Astrocyte (in vitro differentiated cells and primary cell): ENCODE measurements around the gene CNOT6L. TPM values are rescaled to one million over a fixed set of nuclear protein-coding genes. Genes with fewer than 3 reads are reported as not detected.

ENCODE experiments used
- DNase-seq: peaks from one replicate; pipeline ENCODE4 v3.0.0-alpha.2; 2010; ENCODE audit warnings: low read depth
- FAIRE-seq: peaks from 2 replicates; lab custom pipeline; 2011; peaks lifted over from hg19 to GRCh38; lab: Jason Lieb, UNC
- H2AFZ ChIP-seq: 2 replicates; pipeline ENCODE4 v1.6.0; 2012; ENCODE audit warnings: low read depth, low read length, inconsistent platforms
- H3K27ac ChIP-seq: 2 replicates; pipeline ENCODE4 v1.5.1; 2011; ENCODE audit warnings: low read depth, low read length, inconsistent platforms
- H3K27me3 ChIP-seq: 2 replicates; pipeline ENCODE4 v1.6.0; 2011; ENCODE audit warnings: low read length, inconsistent platforms; ENCODE audit not compliant: insufficient read depth
- H3K36me3 ChIP-seq: 2 replicates; pipeline ENCODE4 v1.5.1; 2011; ENCODE audit warnings: low read length, inconsistent platforms; ENCODE audit not compliant: insufficient read depth
- H3K4me1 ChIP-seq: 2 replicates; pipeline ENCODE4 v1.5.1; 2011; ENCODE audit warnings: low read length, inconsistent platforms; ENCODE audit not compliant: insufficient read depth
- H3K4me2 ChIP-seq: 2 replicates; pipeline ENCODE4 v1.6.0; 2012; ENCODE audit warnings: low read length, inconsistent platforms
- H3K4me3 ChIP-seq: 2 replicates; pipeline ENCODE4 v1.5.1; 2011; ENCODE audit warnings: low read depth, mild to moderate bottlenecking, low read length, inconsistent platforms; ENCODE audit not compliant: insufficient read depth
- H3K79me2 ChIP-seq: 2 replicates; pipeline ENCODE4 v1.6.0; 2012; ENCODE audit warnings: mild to moderate bottlenecking, low read length, inconsistent platforms; ENCODE audit not compliant: insufficient read depth
- H3K9ac ChIP-seq: 2 replicates; pipeline ENCODE4 v1.6.0; 2012; ENCODE audit warnings: mild to moderate bottlenecking, low read length, inconsistent platforms
- H3K9me3 ChIP-seq: 2 replicates; pipeline ENCODE4 v1.5.1; 2012; ENCODE audit warnings: low read depth, mild to moderate bottlenecking, low read length, inconsistent platforms; ENCODE audit not compliant: insufficient read depth
- H4K20me1 ChIP-seq: 2 replicates; pipeline ENCODE4 v1.6.0; 2012; ENCODE audit warnings: low read length, inconsistent platforms; ENCODE audit not compliant: insufficient read depth
- H3K27ac Mint-ChIP-seq: one replicate; pipeline ENCODE4 v1.8.0; 2021; ENCODE audit warnings: mild to moderate bottlenecking, mixed read lengths; ENCODE audit not compliant: unreplicated experiment
- H3K27me3 Mint-ChIP-seq: one replicate; pipeline ENCODE4 v1.8.0; 2021; ENCODE audit warnings: low read depth, mixed read lengths; ENCODE audit not compliant: unreplicated experiment
- H3K36me3 Mint-ChIP-seq: one replicate; pipeline ENCODE4 v1.8.0; 2021; ENCODE audit warnings: low read depth, mixed read lengths; ENCODE audit not compliant: unreplicated experiment
- H3K4me1 Mint-ChIP-seq: one replicate; pipeline ENCODE4 v1.8.0; 2021; ENCODE audit warnings: low read depth, mixed read lengths; ENCODE audit not compliant: unreplicated experiment
- H3K4me3 Mint-ChIP-seq: one replicate; pipeline ENCODE4 v1.8.0; 2021; ENCODE audit warnings: mild to moderate bottlenecking, moderate library complexity, mixed read lengths; ENCODE audit not compliant: unreplicated experiment
- H3K9me3 Mint-ChIP-seq: one replicate; pipeline ENCODE4 v1.8.0; 2021; ENCODE audit warnings: mild to moderate bottlenecking, mixed read lengths; ENCODE audit not compliant: unreplicated experiment
- CTCF ChIP-seq: IDR thresholded peaks from 2 replicates; pipeline ENCODE4 v1.5.1; 2011; ENCODE audit warnings: low read depth, mild to moderate bottlenecking, inconsistent platforms, low read length, moderate library complexity; ENCODE audit not compliant: insufficient read depth
- EZH2 ChIP-seq: IDR thresholded peaks from 2 replicates; pipeline ENCODE4 v1.6.1; 2012; ENCODE audit warnings: mild to moderate bottlenecking, low read length, inconsistent platforms; ENCODE audit not compliant: insufficient read depth
- total RNA-seq: library from RNA; stranded (reverse); gene quantifications from 2 replicates; pipeline ENCODE4 v1.2.1, GENCODE V29; 2021

CNOT6L gene
- total RNA-seq, 1 donor from 2014 or later: 34.0 TPM

- H3K9me3 ChIP-seq: no peaks in the 10 kb centered on the region
- H3K4me1 ChIP-seq: no peaks in the 10 kb centered on the region
- H3K27ac ChIP-seq: no peak overlapping the region
- H3K27ac Mint-ChIP-seq: no peak overlapping the region
- no peaks in the 10 kb centered on the region for H4K20me1 ChIP-seq
- H3K4me2 ChIP-seq: no peak overlapping the region
- no peaks in the 10 kb centered on the region for H3K79me2 ChIP-seq
- H3K4me3 Mint-ChIP-seq: no peak overlapping the region
- no peaks in the 10 kb centered on the region for H3K27me3 ChIP-seq
- no peak overlapping the region for H3K4me3 ChIP-seq
- H3K9me3 Mint-ChIP-seq: no peaks in the 10 kb centered on the region
- no peaks in the 10 kb centered on the region for H3K36me3 ChIP-seq
- no peak for FAIRE-seq
- no peak for DNase-seq
- peaks cover 4% of the 10 kb centered on the region for H3K4me1 Mint-ChIP-seq
- H2AFZ ChIP-seq: no peak overlapping the region
- TF ChIP-seq EZH2 (no peak), CTCF (no peak)
- no peak overlapping the region for H3K9ac ChIP-seq
- no peaks in the 10 kb centered on the region for H3K27me3 Mint-ChIP-seq
- H3K36me3 Mint-ChIP-seq: peaks cover 3% of the 10 kb centered on the region
Observed at GRCh38 chr4:77712675-77713074, 106.5 kb downstream of the CNOT6L start.

GRCh38 chr4:77711469-77711868 lies 107.7 kb downstream of the CNOT6L start:
- Histone ChIP-seq H3K79me2 (no peaks in the 10 kb centered on the region), H3K9ac (no peak overlapping the region), H4K20me1 (no peaks in the 10 kb centered on the region), H3K4me2 (no peak overlapping the region), H3K9me3 (no peaks in the 10 kb centered on the region), H3K36me3 (no peaks in the 10 kb centered on the region), H2AFZ (no peak overlapping the region), H3K4me1 (no peaks in the 10 kb centered on the region), H3K4me3 (no peak overlapping the region), H3K27me3 (no peaks in the 10 kb centered on the region), H3K27ac (no peak overlapping the region)
- DNase-seq (no peak), FAIRE-seq (no peak)
- H3K4me3 Mint-ChIP-seq: no peak overlapping the region
- peaks cover 3% of the 10 kb centered on the region for H3K36me3 Mint-ChIP-seq
- H3K27me3 Mint-ChIP-seq: no peaks in the 10 kb centered on the region
- TF ChIP-seq CTCF (no peak), EZH2 (no peak)
- H3K9me3 Mint-ChIP-seq: no peaks in the 10 kb centered on the region
- H3K27ac Mint-ChIP-seq: no peak overlapping the region
- peaks cover 4% of the 10 kb centered on the region for H3K4me1 Mint-ChIP-seq

- H3K4me1 Mint-ChIP-seq: peaks cover 1% of the 10 kb centered on the region
- no peak overlapping the region for H3K4me3 ChIP-seq
- DNase-seq (no peak), FAIRE-seq (no peak)
- H3K9me3 ChIP-seq: no peaks in the 10 kb centered on the region
- no peaks in the 10 kb centered on the region for H3K27me3 Mint-ChIP-seq
- no peak overlapping the region for H3K27ac ChIP-seq
- peaks cover 3% of the 10 kb centered on the region for H3K36me3 Mint-ChIP-seq
- no peaks in the 10 kb centered on the region for H4K20me1 ChIP-seq
- TF ChIP-seq EZH2: no peak
- no peak for TF ChIP-seq CTCF
- no peaks in the 10 kb centered on the region for H3K36me3 ChIP-seq
- H3K4me2 ChIP-seq: no peak overlapping the region
- H3K9me3 Mint-ChIP-seq: no peaks in the 10 kb centered on the region
- no peak overlapping the region for H3K27ac Mint-ChIP-seq
- no peak overlapping the region for H3K9ac ChIP-seq
- no peak overlapping the region for H2AFZ ChIP-seq
- H3K27me3 ChIP-seq: no peaks in the 10 kb centered on the region
- H3K4me1 ChIP-seq: no peaks in the 10 kb centered on the region
- H3K79me2 ChIP-seq: no peaks in the 10 kb centered on the region
- no peak overlapping the region for H3K4me3 Mint-ChIP-seq
Observed at GRCh38 chr4:77710684-77711083, 108.5 kb downstream of the CNOT6L start.
